ENCODE measurements around the gene TPMT.

DNA sequence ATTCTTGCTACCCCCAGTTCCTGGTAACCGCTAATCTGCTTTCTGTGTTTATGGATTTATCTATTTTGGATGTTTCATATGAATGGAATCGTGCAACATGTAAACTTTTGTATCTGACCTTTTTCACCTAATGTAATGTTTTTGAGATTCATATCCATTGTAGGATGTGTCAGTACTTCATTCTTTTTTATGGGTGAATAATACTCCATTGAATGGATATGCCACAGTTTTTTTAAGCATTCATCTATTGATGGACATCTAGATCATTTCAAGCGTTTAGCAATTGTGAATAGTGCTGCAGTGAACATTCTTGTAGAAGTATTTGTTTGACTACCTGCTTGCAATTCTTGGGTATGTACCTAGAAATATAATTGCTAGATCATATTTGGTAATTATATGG, 13.4 kb upstream of the TPMT start:
- TF ChIP-seq, protein P1, sequence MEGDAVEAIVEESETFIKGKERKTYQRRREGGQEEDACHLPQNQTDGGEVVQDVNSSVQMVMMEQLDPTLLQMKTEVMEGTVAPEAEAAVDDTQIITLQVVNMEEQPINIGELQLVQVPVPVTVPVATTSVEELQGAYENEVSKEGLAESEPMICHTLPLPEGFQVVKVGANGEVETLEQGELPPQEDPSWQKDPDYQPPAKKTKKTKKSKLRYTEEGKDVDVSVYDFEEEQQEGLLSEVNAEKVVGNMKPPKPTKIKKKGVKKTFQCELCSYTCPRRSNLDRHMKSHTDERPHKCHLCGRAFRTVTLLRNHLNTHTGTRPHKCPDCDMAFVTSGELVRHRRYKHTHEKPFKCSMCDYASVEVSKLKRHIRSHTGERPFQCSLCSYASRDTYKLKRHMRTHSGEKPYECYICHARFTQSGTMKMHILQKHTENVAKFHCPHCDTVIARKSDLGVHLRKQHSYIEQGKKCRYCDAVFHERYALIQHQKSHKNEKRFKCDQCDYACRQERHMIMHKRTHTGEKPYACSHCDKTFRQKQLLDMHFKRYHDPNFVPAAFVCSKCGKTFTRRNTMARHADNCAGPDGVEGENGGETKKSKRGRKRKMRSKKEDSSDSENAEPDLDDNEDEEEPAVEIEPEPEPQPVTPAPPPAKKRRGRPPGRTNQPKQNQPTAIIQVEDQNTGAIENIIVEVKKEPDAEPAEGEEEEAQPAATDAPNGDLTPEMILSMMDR (IDR thresholded peaks at IDR 0.05), result no peak
- TF ChIP-seq POLR2AphosphoS5 (IDR thresholded peaks at IDR 0.05), result no peak
- no peak for TF ChIP-seq POLR2A (IDR thresholded peaks at IDR 0.05)

Measured in prostate gland (tissue), 2 donors.